Right lung (tissue), 10 donors: Measurements from ENCODE around the gene PIN1. TPM values are rescaled to one million over a fixed set of nuclear protein-coding genes. Genes with fewer than 3 reads are reported as not detected.
"Not testable (repeated sequence)": the region's sequence is repeated elsewhere in the genome, so short reads cannot be mapped to it uniquely, and the experiment has no call there.

ENCODE experiments used
- DNase-seq, 2 donors: peaks; one replicate each; pipeline ENCODE4 v3.0.0-alpha.2; 2013
- long read RNA-seq, 8 donors: transcript quantifications; one replicate each; lab custom pipeline, GENCODE V29; 2026
- polyA plus RNA-seq, 5 donors: library from polyadenylated mRNA; unstranded; fragments of 120-200 nt; gene quantifications; one replicate each; pipeline versions ENCODE4 v1.2.1 to v1.2.3, GENCODE V29; 2013; ENCODE audit warnings: inconsistent platforms in 1 of 5, low replicate concordance in 1 of 5; ENCODE audit not compliant: insufficient read length in 5 of 5, insufficient read depth in 1 of 5

Gene PIN1
- polyA plus RNA-seq: 10 to 100 TPM; 40.5 to 84.0 (median 53.5) TPM
- long read RNA-seq, donor 1, full-length matches to known transcripts: 69 of 69 reads
- long read RNA-seq, donor 1, partial matches to known transcripts: 0 of 69 reads
- long read RNA-seq, donor 1, other reads (novel, unspliced or antisense): 0 of 69 reads
- long read RNA-seq, donor 2, full-length matches to known transcripts: 33 of 33 reads
- long read RNA-seq, donor 2, partial matches to known transcripts: 0 of 33 reads
- long read RNA-seq, donor 2, other reads (novel, unspliced or antisense): 0 of 33 reads
- long read RNA-seq, donor 3, full-length matches to known transcripts: 46 of 46 reads
- long read RNA-seq, donor 3, partial matches to known transcripts: 0 of 46 reads
- long read RNA-seq, donor 3, other reads (novel, unspliced or antisense): 0 of 46 reads
- long read RNA-seq, donor 4, full-length matches to known transcripts: 35 of 35 reads
- long read RNA-seq, donor 4, partial matches to known transcripts: 0 of 35 reads
- long read RNA-seq, donor 4, other reads (novel, unspliced or antisense): 0 of 35 reads
- long read RNA-seq, donor 5, full-length matches to known transcripts: 75 of 75 reads
- long read RNA-seq, donor 5, partial matches to known transcripts: 0 of 75 reads
- long read RNA-seq, donor 5, other reads (novel, unspliced or antisense): 0 of 75 reads
- long read RNA-seq, donor 6, full-length matches to known transcripts: 75 of 75 reads
- long read RNA-seq, donor 6, partial matches to known transcripts: 0 of 75 reads
- long read RNA-seq, donor 6, other reads (novel, unspliced or antisense): 0 of 75 reads
- long read RNA-seq, donor 7, full-length matches to known transcripts: 74 of 96 reads
- long read RNA-seq, donor 7, partial matches to known transcripts: 0 of 96 reads
- long read RNA-seq, donor 7, other reads (novel, unspliced or antisense): 22 of 96 reads
- long read RNA-seq, donor 8, full-length matches to known transcripts: 12 of 12 reads
- long read RNA-seq, donor 8, partial matches to known transcripts: 0 of 12 reads
- long read RNA-seq, donor 8, other reads (novel, unspliced or antisense): 0 of 12 reads

DNA sequence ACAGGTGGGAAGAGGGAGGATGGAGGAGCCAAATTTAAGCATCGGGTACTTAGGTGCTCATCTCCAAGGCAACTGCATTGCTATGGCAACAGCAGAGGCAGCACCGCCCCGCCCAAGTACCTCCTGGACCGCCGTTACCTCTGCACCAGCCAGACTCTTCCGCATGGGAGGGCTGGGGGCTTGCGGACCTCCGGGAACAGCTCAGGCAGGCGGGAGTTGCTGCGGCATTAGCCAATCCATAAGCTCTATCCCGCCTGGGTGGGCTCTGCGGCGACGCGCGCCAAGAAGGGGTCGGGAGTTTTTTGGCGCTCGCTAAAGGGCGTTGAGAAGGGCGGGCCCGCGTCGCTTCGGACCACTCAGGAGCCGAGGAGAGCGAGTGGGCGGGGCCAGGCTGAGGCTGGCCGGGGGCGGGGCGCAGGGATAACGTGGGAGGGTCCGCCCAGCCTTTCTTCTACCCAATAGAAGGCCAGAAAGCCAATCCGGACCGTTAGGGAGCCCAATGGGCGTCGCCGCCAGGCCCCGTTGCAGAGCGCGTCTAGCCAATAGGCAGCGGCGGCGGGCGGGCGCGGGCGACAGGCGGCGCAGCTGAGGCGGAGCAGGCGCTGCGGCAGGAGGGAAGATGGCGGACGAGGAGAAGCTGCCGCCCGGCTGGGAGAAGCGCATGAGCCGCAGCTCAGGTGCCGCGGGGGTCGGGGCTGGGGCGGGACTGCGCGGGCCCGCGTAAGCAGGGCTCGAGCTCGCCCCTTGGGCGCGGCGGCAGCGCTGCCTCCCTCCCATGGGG, at the start of gene PIN1:
TSS of gene PIN1 (plus strand) at position 593 of the 781 bp plus-strand sequence. CDS start at position 620, 27 bp downstream.
- DNase-seq: peak; percentile 99

- DNase-seq: peak; percentile 96 to 98
Observed at GRCh38 chr19:9785367-9786331, 49.5 kb upstream of the PIN1 start.

GRCh38 chr19:9786342-9786741, 48.8 kb upstream of the PIN1 start:
- DNase-seq: no peak

DNA sequence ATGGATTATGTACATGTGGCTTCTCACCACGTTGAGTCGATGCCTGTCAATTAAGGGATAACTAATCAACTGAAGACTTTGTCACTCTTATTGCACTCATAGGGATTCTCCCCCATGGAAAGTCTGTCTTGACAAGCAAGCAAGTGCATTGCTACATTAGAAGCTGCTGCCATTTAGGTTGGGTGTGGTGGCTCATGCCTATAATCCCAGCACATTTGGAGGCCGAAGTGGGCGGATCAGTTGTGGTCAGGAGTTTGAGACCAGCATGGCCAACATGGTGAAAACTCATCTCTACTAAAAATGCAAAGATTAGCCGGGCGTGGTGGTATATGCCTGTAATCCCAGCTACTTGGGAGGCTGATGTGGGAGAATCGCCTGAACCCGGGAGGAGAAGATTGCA, 48.3 kb upstream of the PIN1 start:
- no peak for DNase-seq

- not testable (repeated sequence) for DNase-seq
Observed at GRCh38 chr19:9788604-9789003, 46.5 kb upstream of the PIN1 start.

DNA sequence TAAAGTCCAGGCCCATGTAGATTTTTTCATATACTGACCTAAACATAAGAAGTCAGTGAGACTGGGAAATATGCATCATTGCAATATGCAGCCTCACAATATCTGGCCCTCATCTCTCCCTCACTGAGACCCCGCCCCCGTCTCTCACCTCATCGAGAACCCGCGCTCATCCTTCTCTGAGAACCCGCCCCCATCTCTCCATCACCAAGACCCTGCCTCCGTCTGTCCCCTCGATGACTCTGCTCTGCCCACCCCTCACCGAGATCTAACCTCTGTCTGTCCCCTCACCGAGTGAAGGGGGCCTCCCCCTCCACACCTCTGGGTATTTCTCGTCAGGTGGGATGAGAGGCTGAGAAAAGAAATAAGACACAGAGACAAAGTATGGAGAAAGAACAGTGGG, 46.1 kb upstream of the PIN1 start:
- no peak for DNase-seq

DNA sequence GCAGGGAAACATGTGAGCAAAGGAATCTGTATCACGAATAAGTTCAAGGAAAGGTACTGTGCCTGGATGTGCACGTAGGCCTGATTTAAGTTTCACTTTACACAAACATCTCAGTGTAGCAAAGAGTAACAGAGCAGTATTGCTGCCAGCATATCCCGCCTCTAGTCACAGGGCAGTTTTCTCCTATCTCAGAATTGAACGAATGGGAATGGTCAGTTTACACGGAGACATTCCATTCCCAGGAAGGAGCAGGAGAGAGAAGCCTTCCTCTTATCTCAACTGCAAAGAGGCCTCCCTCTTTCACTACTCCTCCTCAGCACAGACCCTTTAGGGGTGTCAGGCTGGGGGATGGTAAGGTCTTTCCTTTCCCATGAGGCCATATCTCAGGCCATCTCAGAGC, 45.5 kb upstream of the PIN1 start:
- DNase-seq: not testable (repeated sequence)

- DNase-seq: not testable (repeated sequence)
Observed at GRCh38 chr19:9791073-9791367, 44.1 kb upstream of the PIN1 start.

DNA sequence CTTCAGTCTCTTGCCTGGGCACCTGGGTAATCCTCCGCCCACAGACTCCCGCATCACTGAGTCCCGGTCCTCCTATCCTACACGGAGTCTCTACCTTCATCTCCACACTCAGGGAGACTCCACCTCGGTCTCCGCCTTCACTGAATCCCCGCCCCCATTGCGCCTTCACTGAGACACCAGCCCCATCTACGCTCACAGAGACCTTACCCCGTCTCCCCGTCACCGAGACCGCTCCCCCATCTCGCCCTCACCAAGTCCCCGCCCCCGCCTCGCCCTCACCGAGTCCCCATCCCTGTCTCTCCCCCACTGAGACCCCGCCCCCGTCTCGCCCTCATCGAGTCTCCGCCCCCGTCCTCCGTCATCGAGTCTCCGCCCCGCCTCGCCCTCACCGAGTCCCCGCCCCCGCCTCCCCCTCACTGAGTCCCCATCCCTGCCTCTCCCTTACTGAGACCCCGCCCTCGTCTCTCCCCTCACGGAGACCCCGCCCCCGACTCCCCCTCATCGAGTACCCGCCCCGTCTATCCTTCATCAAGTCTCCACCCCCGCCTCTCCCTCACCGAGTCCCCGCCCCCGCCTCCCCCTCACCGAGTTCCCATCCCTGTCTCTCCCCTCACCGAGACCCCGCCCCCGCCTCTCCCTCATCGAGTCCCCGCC, 43.4 kb upstream of the PIN1 start:
- peak; percentile 94 for DNase-seq

DNA sequence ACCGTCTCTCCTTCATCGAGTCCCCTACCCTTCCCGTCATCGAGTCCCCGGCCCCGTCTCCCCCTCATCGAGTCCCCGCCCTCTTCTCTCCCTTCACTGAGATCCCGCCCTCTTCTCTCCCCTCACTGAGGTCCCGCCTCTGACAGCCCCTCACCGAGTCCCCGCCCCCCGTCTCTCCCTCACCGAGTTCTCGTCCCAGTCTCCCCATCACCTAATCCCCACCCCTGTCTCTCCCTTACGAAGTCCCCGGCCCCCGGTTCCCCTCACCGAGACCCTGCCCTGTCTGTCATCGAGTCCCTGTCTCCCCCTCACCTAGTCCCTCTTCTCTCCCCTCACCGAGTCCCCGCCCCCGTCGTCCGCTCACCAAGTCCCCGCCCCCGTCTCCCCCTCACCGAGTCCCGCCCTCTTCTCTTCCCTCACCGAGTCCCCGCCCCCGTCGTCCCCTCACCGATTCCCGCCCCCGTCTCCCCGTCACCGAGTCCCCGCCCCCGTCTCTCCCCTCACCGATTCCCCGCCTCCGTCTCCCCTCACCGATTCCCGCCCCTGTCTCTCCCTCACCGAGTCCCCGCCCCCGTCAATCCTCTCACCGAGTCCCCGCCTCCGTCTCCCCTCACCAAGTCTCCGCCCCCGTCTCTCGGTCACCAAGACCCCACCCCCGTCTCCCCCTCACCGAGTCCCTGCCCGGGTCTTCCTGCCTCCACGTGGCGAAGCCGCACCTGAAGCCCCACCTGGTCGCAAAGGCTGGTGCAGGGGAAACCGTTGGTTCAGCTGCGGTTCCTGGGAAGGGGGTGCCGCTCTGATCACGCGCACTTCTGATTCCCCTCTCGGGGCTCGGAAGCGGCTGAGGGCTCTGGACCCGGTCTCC, 42.7 kb upstream of the PIN1 start:
- peak; percentile 97 for DNase-seq

DNA sequence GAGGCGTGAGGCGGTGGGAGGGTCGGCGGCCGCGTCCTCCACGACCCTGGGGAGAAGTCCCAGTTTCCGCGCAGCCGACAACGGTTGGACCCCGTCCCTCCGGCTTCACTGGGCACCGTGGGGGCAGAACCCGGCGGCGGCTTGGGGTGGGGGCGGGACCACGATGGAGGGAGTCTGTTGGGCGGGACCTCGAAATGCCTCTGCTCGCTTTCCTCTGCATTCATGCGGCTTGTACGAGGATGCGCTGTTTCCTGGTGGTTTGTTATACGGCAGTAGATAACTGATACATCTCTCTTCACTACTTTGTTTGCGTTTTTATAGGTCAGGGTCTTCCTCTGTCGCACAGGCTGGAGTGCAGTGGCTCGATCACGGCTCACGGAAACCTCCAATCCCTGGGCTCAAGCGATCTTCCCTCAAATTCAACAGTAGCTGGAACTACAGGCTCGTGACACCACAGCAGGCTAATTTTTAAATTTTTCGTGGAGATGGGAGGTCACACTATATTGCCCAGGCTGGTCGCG, 42.0 kb upstream of the PIN1 start:
- no peak for DNase-seq

DNA sequence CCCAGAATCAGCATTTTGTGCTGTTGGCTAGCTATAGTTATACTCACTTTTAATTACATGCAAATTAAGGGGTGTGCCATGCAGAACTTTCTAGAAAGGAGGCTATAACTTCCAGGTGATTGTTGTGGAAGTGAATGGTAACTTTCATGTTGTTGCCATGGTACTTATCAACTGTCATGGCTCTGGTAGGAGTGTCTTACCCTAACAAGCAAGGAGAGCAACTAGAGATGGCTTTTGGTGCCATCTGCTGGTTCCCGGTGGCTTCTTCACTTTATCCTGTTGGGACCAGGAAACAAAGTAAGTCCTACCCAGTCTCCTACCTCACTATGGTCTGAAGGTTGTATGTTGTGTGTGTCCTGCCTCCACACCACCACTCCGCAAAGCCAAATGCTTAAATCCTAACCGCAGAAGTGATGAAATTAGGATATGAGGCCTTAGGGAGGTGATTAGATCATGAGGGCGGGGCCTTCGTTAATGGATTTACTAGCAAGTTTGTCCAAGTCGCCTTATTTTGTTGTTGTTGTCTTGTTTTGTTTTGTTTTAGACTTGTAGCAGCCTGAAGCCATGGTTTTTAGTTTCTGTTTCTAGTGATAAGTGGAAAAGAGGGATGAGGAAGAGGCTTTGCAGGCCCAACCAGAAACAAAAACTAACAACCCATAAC, 38.9 kb upstream of the PIN1 start:
- DNase-seq: peak; percentile 70 to 81

DNA sequence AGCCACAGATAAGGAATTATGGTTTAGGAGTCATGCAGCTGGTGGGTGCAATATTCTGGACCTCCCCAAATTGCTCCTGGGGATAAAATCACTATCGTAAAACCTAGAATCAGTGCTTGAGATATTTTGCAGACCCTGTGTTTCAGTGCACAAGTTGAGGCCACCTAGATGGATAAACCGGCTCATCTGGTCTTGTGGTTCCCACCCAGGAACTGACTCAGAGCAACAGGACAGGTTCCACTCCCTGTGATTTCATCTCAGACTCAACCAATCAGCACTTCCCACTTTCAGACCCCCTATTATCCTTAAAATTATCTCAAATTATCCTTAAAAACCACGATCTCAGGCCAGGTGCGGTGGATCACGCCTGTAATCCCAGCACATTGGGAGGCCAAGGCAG, 37.2 kb upstream of the PIN1 start:
- no peak for DNase-seq

DNA sequence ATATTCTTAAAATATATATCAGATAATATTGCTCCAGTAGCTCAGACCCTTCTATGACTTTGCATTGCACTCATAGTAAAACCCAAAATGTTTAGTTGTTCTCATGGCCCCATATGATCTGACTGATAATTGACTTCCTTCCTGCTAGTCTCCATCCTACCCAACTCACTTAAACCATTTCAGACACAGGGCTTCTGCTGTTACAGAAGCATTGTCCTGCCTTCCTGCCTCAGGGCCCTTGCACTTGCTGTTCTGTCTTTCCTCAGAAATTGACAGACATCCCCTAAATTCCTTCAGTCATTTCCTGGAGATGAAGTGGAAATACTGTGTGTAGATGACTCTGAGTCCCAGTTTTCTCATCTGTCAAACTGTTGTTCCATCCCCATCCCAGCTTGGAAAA, 36.0 kb upstream of the PIN1 start:
- no peak for DNase-seq

DNA sequence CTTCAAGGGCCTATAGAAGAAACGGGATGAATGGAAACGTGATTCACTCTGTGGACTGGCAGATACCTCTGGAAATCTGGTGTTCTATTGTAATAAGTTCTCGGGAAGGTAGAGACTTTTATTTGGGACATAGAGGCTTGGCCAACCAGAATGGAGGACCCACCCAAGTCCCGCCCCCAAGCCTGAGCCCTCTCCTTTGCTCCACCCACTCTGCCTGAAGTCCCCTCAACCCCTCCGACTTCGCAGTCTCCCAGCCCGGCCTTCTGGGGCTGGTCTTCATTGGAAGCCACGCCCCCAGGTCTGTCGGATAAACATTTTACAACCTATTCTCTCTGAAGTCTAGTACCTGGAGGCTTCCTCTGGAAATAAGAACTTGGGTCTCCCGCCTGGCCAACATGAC, 33.1 kb upstream of the PIN1 start:
- no peak for DNase-seq

DNA sequence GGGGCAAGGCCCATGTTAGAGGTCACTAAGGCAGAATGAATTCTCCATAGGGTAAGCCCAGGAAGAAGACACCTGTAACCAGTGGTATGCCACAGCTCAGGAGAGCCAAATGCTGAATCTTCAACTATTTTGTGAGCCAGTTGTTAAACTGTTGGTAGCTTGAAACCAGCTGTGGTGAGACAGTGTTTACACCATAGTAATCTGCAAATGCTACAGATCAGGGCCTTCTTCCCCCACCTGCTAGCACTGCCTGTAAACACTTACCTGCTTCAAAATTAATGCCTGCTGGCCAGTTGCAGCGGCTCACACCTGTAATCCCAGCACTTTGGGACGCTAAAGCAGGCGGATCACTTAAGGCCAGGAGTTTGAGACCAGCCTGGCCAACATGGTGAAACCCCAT, 28.3 kb upstream of the PIN1 start:
- DNase-seq: no peak

DNA sequence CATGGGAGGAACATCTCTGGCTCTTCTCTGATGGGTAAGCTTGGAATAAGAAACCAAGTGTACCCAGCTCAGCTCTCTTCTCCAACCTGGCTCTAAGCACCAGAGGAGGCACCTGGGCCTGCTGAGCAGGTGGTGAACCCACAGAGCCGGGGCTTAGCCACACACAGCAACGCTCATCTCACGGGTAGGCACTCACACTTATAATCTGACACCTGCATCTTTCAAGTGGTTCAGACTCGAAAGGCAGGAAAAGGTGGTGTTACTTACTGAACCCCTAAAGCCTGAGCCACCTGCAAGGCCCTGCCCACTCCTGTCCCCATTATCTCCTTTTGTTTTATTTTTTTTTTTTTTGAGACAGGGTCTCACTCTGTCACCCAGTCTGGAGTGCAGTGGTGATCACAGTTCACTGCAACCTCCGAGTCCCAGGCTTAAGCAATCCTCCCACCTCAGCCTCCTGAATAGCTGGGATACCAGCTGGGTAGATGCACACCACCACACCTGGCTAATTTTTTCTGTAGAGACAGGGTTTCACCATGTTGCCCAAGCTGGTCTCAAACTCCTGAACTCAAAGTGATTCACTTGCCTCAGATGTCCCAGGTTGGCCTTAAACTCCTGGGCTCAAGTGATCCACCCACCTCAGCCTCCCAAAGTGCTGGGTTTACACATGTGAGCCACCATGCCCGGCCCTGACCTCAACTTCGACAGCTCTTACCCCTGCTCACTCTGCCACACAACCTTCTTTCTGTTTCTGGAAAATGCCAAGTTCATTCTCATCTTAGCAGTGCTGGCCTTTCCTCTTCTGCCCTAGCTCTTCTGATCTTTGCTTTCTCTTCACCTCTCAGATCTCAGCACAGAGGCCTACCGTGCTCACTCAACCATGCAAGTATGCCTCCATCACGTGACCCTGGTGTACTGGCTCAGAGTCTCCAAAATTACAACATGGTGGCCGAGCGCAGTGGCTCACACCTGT, 26.0 kb upstream of the PIN1 start:
- DNase-seq: no peak
